Stimulated activated effector memory CD8-positive, alpha-beta T cell treated with anti-CD3 and anti-CD28 coated beads, Interleukin-12 subunit alpha, Interleukin-12 subunit beta, amount 100 ng/mL, for 72 hours (primary cell): Measurements from ENCODE around the gene DUSP10.
A peak's percentile ranks its signal among the peaks of the same experiment; 100 is the strongest.

Source experiments
- ATAC-seq: fragments of 150-1000 bp; cut with Tn5 transposase; 2 replicates; pipeline ENCODE4 v1.10.0; 2021
- DNase-seq, 2 donors: peaks; one replicate each; pipeline ENCODE4 v3.0.0; 2021 to 2022; ENCODE audit warnings: low spot score in 2 of 2
- H3K27ac Mint-ChIP-seq: one replicate; pipeline ENCODE4 v1.8.0; 2022; ENCODE audit warnings: mild to moderate bottlenecking, mixed read lengths
- H3K36me3 Mint-ChIP-seq: one replicate; pipeline ENCODE4 v1.8.0; 2022; ENCODE audit warnings: mild to moderate bottlenecking, mixed read lengths
- H3K4me1 Mint-ChIP-seq: one replicate; pipeline ENCODE4 v1.8.0; 2022; ENCODE audit warnings: mixed read lengths
- H3K4me3 Mint-ChIP-seq: one replicate; pipeline ENCODE4 v1.8.0; 2022; ENCODE audit warnings: mild to moderate bottlenecking, mixed read lengths
- H3K9me3 Mint-ChIP-seq: one replicate; pipeline ENCODE4 v1.8.0; 2022; ENCODE audit warnings: mixed read lengths

The DUSP10 gene

DNA sequence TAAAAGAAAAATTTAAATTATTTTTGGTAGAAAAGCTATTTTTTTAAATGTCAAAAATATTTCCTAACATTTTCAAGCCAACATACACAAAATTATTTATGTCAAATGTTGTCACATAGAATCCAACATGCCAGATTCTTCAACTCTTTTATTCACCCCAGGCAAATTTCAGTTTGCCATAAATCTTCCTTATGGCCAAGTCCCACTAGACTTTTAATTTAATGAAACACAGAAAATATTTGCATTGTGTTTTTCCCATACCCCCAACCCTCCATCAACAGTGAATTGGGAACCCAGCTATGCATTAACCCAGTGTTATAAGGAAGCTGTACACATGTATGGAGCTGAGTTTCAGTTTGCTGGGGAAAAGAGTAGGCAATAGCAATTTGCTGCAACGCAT lies 41.4 kb downstream of the DUSP10 start:
- H3K4me3 Mint-ChIP-seq: no peak overlapping the region
- H3K36me3 Mint-ChIP-seq: peaks cover 46% of the 10 kb centered on the region
- H3K9me3 Mint-ChIP-seq: no peaks in the 10 kb centered on the region
- DNase-seq: no peak
- no peak overlapping the region for H3K27ac Mint-ChIP-seq
- H3K4me1 Mint-ChIP-seq: peaks cover 19% of the 10 kb centered on the region
- ATAC-seq: no peak

- Mint-ChIP-seq H3K27ac (peak overlapping the region; percentile 41), H3K9me3 (no peaks in the 10 kb centered on the region), H3K4me3 (no peak overlapping the region), H3K4me1 (peaks cover 19% of the 10 kb centered on the region), H3K36me3 (peaks cover 41% of the 10 kb centered on the region)
- no peak for ATAC-seq
- no peak for DNase-seq
These were observed 41.8 kb downstream of the DUSP10 start for GRCh38 chr1:221699978-221700519.

- no peak for ATAC-seq
- H3K36me3 Mint-ChIP-seq: peaks cover 36% of the 10 kb centered on the region
- H3K27ac Mint-ChIP-seq: peak overlapping the region; percentile 41
- no peaks in the 10 kb centered on the region for H3K9me3 Mint-ChIP-seq
- H3K4me3 Mint-ChIP-seq: no peak overlapping the region
- DNase-seq: no peak
- peaks cover 19% of the 10 kb centered on the region for H3K4me1 Mint-ChIP-seq
These were observed 42.3 kb downstream of the DUSP10 start for GRCh38 chr1:221699577-221699976.

GRCh38 chr1:221698579-221699349 lies 43.1 kb downstream of the DUSP10 start:
- DNase-seq: no peak
- H3K4me3 Mint-ChIP-seq: no peak overlapping the region

GRCh38 chr1:221697923-221698425 lies 43.9 kb downstream of the DUSP10 start:
- peaks cover 21% of the 10 kb centered on the region for H3K36me3 Mint-ChIP-seq
- no peak overlapping the region for H3K4me3 Mint-ChIP-seq
- ATAC-seq (no peak), DNase-seq (no peak)
- H3K27ac Mint-ChIP-seq: peak overlapping the region; percentile 24
- peaks cover 21% of the 10 kb centered on the region for H3K4me1 Mint-ChIP-seq
- H3K9me3 Mint-ChIP-seq: no peaks in the 10 kb centered on the region

More at GRCh38 chr1:221698579-221699349, 43.1 kb downstream of the DUSP10 start:
- Mint-ChIP-seq H3K27ac (peak overlapping the region; percentile 24), H3K36me3 (peaks cover 28% of the 10 kb centered on the region), H3K4me1 (peaks cover 19% of the 10 kb centered on the region), H3K9me3 (no peaks in the 10 kb centered on the region)
- peak; percentile 60 for ATAC-seq

DNA sequence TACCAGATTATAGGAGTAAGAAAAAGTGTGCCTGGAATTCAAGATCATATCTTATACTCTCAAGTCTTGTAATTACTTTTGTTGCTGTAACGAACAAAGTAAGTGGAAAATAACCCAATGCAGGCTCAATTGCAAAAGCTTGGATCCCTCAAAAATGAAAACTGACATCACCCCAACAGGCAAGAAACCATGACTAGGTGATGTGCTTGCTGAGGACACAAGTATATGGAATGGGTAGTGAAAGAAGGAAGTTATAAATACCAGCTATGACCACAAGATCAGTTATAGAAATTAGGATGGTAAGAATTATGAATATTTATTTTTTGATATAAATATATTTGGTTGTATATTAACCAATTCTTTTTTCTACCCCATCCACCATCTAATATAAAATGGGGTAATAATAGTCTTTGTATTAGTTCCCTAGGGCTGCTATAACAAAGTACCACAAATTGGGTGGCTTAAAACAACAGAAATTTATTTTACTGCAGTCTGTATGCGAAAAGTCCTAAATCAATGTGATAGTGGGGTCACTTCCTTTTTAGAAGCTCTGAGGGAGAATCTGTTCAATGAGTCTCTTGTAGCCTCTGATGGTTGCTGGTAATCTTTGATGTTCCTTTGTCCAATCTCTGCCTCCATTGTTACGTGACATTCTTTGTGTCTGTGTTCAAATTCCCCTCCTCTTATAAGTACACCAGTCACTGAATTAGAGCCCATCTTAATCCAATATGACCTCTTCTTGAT lies 45.0 kb downstream of the DUSP10 start:
- no peaks in the 10 kb centered on the region for H3K9me3 Mint-ChIP-seq
- H3K4me1 Mint-ChIP-seq: peaks cover 28% of the 10 kb centered on the region
- H3K4me3 Mint-ChIP-seq: no peak overlapping the region
- no peak overlapping the region for H3K27ac Mint-ChIP-seq
- DNase-seq (no peak), ATAC-seq (no peak)
- peaks cover 11% of the 10 kb centered on the region for H3K36me3 Mint-ChIP-seq

DNA sequence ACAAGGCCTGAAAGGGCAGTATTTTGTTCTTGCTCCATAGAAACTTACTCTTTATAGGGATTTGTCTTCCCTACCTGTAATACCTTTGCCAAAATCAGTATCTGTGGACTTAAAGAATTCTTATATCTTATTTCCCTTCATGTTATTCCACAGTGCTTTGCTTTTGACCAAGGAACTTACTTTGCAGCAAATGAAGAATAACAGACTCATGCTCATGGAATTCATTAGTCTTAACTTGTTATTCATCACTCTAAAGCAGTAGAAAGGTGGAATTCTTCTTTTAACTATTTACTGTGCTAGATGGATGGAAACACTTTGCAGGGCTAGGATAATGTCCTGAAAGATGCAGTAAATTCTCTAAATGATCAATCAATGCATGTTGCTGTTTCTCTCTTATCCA lies 45.9 kb downstream of the DUSP10 start:
- Mint-ChIP-seq H3K36me3 (peaks cover 2% of the 10 kb centered on the region), H3K27ac (no peak overlapping the region), H3K4me1 (peaks cover 34% of the 10 kb centered on the region), H3K4me3 (no peak overlapping the region), H3K9me3 (no peaks in the 10 kb centered on the region)
- no peak for DNase-seq
- no peak for ATAC-seq

DNA sequence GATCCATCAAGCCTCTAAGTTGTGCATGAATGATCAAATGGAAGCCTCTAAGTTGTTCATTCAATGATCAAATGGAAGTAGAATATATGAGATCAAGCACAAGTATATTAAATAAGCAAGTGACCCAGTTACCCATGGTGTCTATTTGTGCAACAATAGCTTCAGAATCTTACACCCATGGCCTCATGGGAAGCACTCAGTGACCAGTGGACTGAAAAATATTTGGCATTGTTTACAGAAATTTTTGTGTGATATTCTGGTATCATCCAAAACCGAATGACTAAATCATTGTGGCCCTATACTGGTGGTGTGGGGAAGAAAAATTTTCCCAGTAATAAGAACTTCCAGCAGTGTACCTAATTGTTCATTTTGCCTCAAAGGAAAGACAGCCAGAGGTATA lies 46.6 kb downstream of the DUSP10 start:
- ATAC-seq (no peak), DNase-seq (no peak)
- Mint-ChIP-seq H3K27ac (no peak overlapping the region), H3K36me3 (no peaks in the 10 kb centered on the region), H3K4me3 (no peak overlapping the region), H3K9me3 (no peaks in the 10 kb centered on the region), H3K4me1 (peaks cover 34% of the 10 kb centered on the region)

DNA sequence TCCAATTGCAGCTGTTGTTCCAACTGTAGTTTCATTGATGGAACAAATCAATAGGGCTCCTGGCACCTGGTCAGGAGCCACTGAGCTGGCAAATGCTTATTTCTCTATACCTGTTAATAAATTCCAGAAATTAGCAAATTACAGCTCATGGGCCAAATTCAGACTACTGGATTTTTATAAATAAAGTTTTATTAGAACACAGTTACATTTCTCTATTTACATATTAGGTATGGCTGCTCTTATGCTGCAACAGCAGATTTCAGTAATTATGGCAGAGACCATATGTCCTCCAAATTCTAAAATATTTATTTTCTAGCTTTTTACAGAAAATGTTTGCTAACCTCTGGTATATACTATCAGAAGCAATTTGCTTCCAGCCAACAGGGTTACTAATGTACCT lies 47.8 kb downstream of the DUSP10 start:
- ATAC-seq (no peak), DNase-seq (no peak)
- H3K36me3 Mint-ChIP-seq: no peaks in the 10 kb centered on the region
- H3K9me3 Mint-ChIP-seq: no peaks in the 10 kb centered on the region
- H3K4me1 Mint-ChIP-seq: peaks cover 27% of the 10 kb centered on the region
- no peak overlapping the region for H3K4me3 Mint-ChIP-seq
- no peak overlapping the region for H3K27ac Mint-ChIP-seq

GRCh38 chr1:221693087-221693486 lies 48.8 kb downstream of the DUSP10 start:
- DNase-seq (no peak), ATAC-seq (no peak)
- Mint-ChIP-seq H3K4me3 (no peak overlapping the region), H3K4me1 (peaks cover 27% of the 10 kb centered on the region), H3K27ac (peak overlapping the region; percentile 14), H3K36me3 (no peaks in the 10 kb centered on the region), H3K9me3 (no peaks in the 10 kb centered on the region)

DNA sequence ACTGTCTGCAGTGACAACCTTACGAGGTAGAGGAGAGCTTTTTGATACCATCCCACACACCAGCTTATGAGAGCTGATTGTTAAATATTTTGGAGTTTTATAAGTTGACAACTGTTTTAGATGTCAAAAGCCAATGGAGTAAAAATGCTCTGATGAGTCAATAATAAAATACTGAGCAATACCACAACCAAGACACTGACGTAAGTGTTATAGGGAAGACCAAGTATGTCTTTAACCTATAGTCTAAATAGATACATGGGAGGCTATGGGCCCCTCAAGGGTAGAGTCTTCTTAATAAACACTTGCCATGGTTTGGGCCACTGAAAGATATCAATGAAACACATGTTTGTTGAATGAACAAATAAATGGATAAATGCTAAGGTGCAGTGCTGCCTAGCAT lies 49.2 kb downstream of the DUSP10 start:
- Mint-ChIP-seq H3K4me3 (no peak overlapping the region), H3K9me3 (no peaks in the 10 kb centered on the region), H3K36me3 (no peaks in the 10 kb centered on the region), H3K4me1 (peaks cover 29% of the 10 kb centered on the region), H3K27ac (peak overlapping the region; percentile 14)
- no peak for DNase-seq
- peak; percentile 92 for ATAC-seq

DNA sequence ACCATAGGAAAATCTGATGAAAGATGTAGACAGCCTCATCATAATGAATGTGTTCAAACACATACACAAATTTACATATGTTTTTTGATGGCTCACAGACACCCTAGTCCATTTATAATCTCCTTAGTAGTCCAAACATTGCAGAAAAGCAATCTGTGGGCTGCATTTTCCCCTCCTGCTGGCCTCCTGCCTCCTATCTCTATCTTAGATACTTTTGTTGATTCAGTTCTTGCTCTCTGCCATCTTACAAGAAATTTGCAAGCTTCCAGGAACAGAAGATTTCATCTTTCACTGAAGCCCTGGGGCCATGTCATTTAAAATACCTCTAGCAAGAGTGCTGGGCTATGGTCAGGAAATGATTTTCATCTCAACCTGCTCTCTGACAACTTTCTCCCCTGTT lies 50.6 kb downstream of the DUSP10 start:
- no peak for DNase-seq
- H3K27ac Mint-ChIP-seq: no peak overlapping the region
- H3K4me1 Mint-ChIP-seq: peaks cover 29% of the 10 kb centered on the region
- H3K36me3 Mint-ChIP-seq: no peaks in the 10 kb centered on the region
- no peak overlapping the region for H3K4me3 Mint-ChIP-seq
- H3K9me3 Mint-ChIP-seq: no peaks in the 10 kb centered on the region
- ATAC-seq: peak; percentile 34

DNA sequence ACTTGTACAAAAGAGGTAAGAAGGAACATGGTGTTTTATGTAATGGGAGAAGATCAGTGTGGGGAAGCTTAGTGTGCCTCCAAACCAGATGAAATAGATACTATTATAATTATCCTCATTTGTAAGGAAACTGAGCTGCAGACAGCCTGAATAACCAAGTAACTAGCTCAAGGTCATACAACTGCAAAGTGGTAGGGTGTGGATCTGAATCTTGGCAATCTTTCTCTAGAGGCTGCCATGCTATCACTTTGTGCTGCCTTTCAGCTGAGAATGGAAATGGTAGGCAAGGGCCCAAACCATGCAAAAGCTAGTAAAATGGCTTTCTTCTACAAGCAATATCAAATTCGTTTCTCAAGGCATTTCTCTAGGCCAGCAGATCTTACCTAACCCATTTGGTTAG lies 51.0 kb downstream of the DUSP10 start:
- H3K4me1 Mint-ChIP-seq: peaks cover 29% of the 10 kb centered on the region
- H3K27ac Mint-ChIP-seq: no peak overlapping the region
- no peak for DNase-seq
- no peak overlapping the region for H3K4me3 Mint-ChIP-seq
- no peaks in the 10 kb centered on the region for H3K36me3 Mint-ChIP-seq
- no peaks in the 10 kb centered on the region for H3K9me3 Mint-ChIP-seq
- ATAC-seq: no peak

DNA sequence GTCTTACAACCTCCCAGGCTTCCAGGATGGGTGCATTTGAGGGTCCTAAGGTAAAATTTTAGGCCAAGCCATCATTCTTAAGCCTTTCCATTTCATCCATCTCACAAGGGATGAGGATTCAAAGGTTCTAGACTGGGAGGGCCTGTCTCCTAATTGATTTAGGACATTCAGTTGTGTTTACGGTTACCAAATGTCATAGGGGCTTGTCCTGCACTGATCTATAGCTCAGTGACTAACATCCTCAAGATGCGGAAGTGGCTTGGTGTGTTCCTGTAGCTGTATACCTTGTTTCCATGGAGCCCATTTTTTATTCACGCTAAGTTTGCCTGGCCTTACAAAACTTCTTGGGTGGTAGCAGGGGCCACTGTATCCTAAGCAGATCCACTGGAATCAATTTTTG lies 52.8 kb downstream of the DUSP10 start:
- Mint-ChIP-seq H3K9me3 (no peaks in the 10 kb centered on the region), H3K4me1 (peaks cover 29% of the 10 kb centered on the region), H3K27ac (peak overlapping the region; percentile 90), H3K36me3 (no peaks in the 10 kb centered on the region), H3K4me3 (peak overlapping the region; percentile 28)
- ATAC-seq (peak; percentile 83), DNase-seq (no peak)

- ATAC-seq: peak; percentile 48
- H3K27ac Mint-ChIP-seq: peak overlapping the region; percentile 90
- H3K4me3 Mint-ChIP-seq: no peak overlapping the region
- peaks cover 29% of the 10 kb centered on the region for H3K4me1 Mint-ChIP-seq
- H3K9me3 Mint-ChIP-seq: no peaks in the 10 kb centered on the region
- DNase-seq: no peak
- no peaks in the 10 kb centered on the region for H3K36me3 Mint-ChIP-seq
These were observed 53.4 kb downstream of the DUSP10 start for GRCh38 chr1:221688488-221688843.
